Measurements from ENCODE around the gene SEMA6A.

The SEMA6A gene

DNA sequence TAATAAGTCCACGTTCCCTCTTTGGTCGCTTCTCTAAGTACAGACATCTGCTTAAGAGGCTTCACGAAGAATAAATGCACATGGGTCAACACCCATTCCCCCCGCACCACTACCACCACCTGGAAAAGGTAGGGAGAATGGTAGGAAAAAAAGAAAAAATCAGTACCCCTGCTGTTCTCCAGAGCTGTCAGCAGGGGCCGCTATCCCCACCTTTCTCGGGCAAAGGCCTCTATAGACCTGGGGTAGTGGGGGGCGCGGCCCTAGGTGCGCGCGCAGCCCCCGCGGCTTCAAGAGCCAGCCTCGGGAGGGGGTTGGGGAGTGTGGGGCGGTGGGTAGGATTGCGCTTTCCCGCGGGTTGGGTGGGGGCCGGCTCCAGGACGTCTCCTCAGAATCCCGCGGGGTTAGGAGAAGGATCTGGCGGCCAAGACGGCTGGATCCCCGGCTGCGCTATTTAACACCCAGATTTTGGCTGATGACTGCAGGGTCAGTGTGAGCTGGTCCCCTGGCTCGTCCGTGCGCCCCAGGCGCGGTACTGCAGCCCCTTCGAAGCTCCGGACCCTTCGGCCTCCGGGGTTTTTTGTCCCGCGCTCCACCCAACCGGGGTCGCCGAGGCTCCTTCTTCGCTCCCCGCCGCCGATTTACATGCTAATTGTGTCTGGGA lies 1.6 kb upstream of the SEMA6A start:
- peak; percentile 52 for DNase-seq

DNA sequence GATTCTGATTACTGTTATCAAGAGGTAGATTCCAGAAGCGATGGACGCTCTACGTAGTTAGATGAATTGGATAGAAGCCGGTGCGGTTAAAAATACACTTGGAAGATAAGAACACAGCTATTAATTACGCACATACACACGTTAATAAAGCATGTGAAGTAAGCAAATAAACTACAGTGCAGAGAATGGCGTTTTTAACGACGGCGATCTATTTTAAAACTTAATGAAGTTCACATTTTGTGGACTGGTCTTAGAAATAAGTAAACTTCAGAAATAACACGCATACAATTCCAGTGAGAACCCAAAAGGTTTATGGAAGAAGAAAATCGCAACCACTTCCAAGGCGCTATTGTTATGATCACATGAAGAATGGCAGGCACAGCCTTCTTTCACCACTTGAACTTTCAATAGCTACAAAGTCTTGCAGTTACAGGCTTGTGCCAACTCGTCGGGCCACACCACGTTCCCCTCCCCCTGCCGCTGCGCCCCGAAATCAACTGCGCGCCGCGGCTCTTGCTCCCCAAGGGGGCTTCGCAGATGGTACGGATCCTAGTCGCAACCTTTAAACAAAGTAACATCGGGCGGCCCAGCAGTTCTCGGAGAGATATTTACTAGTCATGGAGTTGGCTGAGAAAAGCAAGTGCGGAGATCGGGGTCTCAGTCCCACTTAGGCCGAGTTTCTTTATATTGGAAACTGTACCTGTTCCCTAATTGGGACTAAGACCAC lies 866 bp upstream of the SEMA6A start:
- no peak for DNase-seq

DNA sequence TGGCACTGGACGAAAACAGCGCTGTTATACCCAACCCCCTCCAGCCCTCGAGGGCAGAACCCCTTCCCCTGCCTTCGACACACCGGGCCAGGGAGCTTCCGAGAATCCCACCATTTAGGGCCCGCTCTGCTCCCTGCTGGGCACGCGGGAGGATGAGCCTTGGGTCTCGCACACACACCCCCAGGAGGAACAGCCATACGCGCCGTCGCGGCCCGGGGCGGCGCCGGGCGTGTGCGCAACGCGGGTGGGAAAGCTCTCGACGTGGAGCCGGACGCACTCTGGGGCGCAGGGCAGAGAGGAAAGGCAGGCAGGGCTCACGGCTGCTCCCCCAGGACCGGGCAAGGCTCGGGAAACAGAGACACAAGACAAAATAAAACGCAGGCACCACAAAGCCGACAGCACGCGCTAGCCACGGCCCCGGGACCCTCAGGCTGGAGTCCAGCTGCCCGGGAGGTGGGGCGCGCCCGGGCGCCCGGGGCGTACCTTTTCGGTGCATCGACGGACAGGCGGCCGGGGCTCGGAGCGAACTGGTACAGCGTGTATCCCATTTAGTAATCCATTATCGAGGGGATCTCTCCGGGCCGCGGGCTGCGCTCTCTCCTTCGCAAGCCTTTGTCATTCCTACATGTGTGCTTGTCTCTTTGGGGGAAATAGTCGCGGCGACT lies 789 bp downstream of the SEMA6A start:
- DNase-seq = no peak

DNA sequence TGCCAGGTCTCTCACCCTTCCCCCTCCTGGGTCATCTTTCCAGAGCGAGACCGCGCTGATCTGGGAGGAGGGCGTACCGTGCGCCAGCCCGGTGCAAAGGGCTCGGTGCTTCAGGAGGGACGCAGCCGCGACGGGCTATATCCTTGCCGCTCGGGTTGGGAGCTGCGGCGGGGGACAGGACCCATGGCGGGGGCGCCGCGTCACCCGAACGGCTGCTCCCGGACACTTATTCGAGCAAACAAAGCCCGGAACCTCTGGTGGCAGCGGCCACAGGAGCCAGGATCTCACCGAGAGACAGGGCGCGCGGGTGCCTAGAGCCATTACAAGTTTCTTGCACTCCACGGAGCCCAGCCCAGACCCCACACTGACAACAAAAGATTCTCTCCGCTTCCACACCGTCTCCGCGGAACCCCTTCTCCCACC lies 1.3 kb downstream of the SEMA6A start:
- DNase-seq = no peak

DNA sequence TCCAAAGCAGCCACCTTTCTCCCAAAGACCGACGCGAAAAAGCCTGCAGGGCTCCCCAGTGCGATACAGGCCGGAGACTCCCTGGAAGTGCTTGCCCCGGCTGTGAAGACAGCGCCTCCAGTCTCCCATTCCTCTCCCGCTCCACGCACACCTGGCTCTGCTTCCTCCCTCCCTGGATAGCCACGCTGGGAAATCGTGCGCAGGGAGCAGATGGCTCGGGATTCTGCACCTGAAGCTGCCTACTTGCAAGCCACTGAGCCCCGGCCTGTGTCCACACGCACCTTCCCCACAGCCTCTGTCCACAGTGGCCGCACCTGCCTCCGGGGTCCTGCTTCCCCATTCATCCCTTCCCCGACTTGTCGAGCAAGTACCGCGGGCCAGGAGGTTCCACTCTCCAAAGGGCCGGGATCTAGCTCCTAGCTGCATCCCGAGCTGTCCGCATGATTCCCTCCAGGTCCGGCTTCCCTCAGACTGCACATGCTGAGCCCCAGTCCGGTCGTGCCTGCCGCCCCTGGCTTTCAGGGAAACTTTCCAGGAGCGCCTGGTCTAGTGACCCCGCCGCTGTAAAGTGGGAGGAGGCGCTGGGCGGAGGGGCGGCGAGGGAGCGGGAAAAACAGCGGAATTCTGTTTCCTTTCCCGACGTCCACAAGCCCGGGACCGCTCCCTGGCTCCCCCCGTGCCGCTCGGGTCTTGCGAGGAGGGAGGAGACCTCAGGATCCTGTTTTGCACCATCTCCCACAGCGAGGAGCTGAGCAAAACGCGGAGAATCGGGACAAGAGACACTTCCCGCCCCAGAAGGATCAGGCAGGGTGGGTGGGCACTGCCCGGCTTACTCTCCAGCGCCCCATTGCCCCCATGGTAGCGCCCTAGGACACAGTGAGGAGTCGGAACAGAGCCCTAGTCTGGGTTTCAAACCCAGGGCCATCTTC lies 2.0 kb downstream of the SEMA6A start:
- DNase-seq = no peak

DNA sequence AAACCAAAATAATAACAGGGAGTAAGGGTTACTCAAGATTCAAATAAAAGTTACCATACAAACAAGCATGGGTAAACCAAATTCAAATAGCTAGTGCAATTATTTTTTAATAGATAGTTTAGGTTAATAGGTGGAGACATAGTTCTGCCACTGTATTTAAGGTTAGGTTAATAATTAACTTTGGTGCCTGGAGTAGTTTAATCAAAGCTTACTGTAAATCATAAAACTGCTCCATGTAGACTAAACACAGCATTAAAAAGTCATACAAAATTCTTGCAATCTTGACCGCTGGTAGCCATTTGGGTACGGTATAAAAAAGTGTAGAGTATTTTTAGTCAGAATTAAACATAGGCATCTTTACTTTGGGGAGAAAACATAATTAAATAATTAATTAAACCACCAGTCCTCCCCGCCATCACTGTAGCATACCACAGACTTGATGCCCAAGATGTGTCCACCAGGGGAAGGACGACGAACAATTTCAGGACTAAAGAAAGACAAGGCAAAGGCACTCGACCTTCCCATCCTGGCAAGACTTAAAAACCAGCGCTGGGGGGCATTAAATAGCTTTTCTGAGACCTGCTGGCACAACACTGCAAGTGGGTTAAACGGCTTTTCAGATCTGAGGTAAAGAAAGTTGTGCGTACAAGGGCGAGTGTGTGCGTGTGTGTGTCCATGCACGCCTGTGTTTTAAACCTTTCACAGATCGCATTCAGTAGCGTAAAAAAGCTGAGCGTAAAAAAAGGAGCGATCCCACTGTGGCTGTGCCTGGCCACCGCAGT lies 2.9 kb downstream of the SEMA6A start:
- DNase-seq = no peak

DNA sequence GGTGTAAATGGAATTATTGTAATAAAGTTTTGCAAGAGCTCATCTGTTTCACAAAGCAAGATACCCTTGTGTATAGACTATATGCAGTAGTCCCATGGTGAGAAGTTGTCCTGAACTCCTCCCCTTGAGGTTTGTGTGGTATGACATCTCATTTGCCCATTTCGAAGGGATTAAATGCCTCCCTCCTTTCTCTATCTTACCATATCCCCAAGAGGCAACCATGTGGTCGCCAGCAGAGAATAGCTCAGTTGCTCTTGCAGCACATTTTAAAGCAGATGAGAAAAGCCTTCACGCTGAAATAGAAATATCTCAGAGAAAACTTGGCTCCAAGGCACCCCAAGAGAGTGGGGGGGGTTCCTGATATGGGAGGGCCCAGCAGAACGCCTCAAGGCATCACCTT lies 4.6 kb downstream of the SEMA6A start:
- no peak for DNase-seq

DNA sequence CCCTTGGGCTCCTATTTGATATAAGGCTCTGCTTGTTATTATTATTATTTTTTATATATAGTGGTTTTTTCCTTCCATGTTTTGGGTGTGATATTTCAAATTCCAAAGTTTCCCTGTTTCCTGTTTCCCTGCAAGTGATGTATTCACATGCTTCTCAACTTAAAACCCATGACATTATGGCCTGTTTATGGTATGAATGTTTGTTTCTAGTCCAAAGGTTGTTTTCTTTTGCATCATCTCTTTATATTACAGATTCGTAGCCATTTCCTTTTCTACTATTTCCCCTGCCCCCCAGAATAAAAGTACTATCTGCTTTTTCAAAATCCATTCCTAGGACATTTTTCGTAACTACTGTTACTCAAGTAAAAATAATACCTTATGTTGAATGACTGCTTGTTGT lies 7.5 kb downstream of the SEMA6A start:
- DNase-seq = no peak

DNA sequence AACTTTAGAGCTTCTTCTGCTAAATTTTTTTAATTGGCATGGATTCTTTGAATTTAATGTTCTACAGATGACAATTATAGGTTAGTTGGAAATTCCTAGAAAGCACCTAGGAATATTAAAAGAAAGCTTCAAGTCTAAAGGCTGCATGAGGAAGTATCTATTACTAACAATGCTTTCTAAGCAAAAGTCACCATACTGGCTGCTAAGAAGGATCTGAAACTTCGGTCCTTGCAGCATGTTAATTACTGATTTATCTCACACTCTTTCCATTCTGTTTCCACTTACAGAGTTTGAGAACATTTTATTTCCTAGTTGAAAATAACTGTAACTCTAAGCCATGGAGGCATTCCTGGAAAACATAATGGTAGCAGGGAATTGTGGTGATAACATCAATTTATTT lies 8.4 kb downstream of the SEMA6A start:
- DNase-seq = no peak

DNA sequence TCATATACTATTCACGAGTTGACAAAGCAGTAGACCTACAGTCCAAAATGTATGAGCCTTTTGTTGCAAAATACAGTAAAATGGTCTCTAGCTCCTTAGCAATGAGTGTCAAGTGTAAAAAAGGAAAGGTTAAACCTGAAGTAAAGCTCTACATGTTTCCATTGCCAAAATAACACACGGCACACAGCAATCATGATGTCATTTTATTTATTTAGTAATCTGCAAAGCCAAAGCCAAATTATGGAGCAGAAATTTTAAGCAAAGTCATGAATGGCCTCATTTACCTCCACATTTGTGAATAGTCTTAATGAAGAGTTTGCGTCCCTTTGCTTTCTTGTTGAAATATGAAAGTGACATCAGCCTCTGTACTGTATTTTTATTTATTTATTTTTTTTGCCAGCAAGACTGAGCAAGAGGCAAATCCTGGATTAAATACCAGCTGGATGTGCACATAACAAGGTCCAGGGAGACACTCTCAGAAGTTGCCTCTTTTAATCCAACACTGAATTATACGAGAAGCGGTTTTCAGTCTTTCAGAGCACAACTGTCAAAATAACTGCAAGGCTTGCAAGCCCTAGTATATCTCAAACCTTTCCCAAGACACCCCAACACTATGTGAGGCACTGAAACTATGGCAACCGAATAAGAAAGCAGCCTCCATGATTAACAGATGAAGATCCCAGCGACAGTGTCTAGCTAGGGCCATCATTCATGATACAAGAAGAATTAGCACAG lies 9.7 kb downstream of the SEMA6A start:
- no peak for DNase-seq

DNA sequence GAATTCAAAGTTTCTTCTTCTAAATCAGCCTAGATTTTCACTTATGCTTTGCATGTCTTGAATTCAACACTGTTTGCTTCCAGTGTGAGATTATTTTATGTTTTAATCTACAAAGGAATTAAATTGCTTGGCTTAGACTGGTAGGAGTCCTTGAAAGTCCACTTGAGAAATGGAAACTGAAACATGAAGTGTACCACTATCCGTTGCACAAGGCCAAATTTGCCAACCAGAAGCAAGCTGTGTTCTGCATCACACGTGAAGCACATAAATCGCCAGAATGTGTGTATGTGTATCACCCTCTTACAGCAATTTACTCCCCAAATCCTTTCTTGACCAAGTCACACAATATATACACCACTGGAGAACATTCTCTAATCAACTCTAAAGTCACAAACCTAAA lies 10.3 kb downstream of the SEMA6A start:
- DNase-seq = no peak

DNA sequence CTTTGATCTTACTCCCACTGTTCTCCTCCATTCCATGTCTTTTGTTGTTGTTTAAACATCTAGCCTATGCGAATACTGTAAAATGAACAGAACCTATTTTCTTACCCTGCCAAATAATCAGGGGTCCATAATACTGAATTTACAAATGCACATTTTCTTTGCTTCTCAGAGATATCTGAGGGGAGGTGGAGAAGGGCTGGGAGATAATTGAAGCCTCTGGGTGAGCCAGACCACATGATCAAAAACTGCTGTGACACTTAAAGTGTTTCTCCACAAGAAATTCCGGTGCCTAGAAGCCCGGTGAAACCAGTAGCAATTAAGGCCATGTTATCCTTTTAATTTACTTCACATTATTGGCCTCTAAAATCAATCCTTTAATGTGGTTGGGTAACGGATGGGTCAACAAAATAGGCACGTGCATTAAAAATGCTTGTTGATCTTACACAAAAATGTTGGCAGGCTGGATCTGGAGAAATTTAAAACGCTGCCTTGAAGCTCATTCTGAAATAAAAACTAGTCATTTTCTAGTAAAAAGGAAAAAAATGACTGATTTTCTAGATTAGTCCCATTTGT lies 10.8 kb downstream of the SEMA6A start:
- DNase-seq = no peak

DNA sequence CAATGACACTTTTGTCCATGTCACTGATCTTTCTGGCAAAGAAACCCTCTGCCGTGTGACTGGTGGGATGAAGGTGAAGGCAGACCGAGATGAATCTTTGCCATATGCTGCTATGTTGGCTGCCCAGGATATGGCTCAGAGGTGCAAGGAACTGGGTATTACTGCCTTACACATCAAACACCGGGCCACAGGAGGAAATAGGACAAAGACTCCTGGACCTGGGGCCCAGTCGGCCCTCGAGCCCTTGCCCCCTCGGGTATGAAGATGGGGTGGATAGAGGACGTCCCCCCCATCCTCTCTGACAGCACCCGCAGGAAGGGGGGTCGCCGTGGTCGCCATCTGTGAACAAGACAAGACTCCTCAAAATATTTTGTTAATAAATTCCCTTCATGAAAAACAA lies 12.0 kb downstream of the SEMA6A start:
- DNase-seq = no peak

DNA sequence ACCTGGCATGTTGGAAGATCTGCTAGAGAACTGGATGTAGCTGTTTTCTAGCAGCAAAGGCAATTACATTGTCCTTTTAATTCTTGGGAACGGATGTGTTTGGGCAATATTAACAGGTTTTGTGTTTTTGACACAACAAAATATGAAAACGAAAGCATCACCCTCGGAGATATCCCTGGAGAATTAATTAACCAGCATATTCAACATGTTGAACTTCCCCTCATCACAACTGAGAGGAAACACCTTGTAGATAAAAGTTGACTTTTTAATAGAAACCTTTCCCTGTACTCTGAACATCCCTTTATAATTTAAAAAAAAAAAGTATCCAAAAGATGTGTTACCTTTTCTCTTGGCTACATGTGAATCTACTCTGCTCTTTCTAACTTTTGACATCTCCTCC lies 13.0 kb downstream of the SEMA6A start:
- no peak for DNase-seq

DNA sequence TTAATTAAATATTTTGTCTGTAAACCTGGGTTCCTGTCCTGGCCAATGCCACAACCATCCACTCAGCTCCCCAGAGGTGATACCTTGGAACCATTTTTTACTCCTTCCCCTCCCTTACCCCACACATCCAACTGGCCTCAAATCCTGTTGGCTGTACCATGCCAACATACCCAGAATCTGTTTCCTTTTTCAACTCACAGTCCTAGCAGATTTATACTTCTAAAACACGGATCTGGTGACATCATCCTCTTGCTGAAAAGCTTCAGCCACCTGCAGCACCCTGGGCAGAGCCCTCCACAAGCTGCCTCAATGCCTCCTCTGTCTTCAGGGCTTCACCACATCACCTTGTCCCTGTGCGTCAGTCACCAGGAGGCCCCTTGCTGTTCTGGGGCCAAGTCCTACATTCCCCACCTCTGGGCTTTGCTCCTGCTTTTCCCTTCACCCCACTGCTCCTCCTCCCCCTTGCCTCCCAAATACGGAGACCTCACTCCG lies 14.9 kb downstream of the SEMA6A start:
- DNase-seq = no peak

DNA sequence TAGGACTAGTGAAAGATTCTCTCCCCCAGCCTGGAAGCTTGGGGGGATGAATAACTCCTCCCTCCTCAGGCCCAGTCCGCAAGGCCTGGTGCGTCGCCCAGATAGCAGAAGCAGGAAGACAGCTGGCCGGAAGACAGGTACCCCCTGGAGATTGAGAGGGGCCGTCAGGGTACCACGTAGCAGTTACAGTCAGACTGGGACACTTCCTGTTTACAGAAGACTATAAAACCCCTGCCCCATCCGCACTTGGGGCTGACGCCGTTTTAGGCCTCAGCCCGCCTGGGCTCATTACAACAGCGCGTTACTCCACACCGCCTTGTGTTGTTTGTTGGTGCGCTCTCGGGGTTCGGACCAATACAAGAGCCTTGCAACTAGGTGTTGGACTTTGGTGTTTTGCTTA lies 15.4 kb downstream of the SEMA6A start:
- DNase-seq = no peak

DNA sequence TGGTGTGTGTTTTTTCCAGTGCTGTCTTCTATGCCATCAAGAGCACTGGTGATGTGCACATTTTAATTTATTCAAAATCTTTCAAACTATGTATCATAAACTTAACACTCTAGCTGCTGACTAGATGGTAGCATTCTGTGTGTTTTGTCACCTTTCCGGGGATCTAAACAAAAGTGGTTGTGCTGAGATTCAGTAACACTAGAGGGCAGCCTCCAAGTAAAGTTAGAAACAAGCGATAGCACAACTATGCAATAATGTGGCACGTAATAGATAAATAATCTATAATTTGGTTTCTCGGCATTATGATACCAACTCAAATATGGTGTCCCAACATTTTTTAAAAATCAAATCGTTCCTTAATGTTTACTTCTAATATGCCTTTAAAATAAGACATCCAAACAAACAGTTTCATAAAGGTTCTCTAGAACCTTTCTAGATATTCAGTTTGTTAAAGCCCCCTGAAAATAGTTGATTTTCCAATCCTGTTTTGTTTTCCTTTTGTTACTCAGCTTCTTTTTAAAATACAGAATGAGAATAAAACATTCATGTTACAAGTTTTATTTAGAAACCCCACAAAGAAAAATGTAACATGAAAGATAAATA lies 16.9 kb downstream of the SEMA6A start:
- no peak for DNase-seq

DNA sequence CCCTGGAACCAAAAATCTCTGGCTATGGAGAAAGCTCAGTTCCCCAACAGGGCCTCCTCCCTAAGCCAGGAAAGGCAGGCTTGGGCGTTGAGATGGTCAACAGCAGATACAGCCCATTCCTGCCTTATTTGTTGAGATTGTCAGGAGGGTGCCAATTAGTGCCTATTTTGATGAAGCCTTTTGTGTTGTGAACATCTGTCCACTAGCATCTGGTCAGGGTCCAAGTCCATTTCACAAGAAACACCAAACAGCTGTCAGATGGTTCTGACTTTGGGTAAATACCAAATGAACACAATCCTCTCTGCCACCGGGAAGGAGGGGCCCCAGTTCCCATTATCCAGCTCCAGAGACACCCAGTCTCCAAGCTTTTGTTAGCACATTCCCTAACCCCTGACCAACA lies 19.9 kb downstream of the SEMA6A start:
- no peak for DNase-seq

DNA sequence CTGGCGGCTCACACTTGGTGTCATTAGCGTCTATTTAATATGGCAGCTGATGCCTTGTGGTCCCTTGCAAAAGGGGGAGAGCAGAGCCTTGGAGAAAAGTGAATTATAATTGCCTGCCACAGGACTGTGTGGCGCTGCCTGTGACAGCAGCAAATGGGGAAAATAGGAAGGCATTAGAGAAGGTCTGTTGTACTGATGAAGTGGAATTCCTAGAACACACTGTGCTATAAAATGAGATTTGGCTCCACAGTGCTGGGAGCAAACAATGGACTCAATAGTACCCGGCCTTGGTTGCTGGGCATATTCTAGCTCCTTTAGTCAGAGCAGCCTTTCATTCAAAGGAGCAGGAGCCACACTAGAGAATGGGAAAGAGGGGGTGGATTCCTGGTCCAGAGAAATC lies 21.3 kb downstream of the SEMA6A start:
- no peak for DNase-seq

DNA sequence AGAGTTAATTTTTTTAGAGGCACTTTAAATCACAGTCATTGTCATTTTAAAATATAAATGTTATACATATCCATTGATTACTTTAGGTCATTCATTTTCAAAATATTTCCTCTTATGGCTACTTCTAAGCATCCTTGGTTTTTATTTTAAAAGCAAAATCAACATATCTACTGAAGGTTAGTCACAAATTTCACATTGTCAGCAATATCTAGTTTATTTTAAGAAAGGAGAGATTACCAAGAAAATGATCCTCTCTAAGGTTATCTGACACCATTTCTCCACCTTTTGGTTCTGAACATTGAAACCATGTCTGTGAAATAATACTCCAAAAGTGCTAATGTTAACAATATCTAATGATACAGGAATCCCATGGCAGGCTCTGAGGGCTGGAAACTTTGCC lies 24.5 kb downstream of the SEMA6A start:
- no peak for DNase-seq

DNA sequence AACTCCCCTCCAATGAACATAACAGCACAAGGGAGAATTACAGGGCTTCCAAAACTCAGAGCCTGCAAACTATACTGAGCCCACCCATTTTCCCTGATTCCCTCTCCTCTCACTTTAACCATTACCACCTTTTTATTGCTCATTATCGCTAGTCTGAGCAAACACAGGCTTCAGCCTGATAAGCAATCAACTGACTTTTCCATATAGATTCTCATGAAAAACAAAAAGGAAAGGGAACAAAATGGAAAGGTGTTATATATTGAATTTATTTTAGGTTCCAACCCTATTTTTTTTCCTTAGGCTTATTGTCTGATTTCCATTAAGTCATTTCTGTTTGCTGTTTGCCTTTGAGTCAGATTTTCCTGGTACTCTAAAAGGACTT lies 27.9 kb downstream of the SEMA6A start:
- DNase-seq = no peak

Measured in activated CD4-positive, alpha-beta T cell treated with anti-CD3 and anti-CD28 coated beads, Interleukin-2, amount 50 U/mL, for 16 hours (primary cell).